ENCODE measurements around the gene FAM180B. TPM values are rescaled to one million over a fixed set of nuclear protein-coding genes. Genes with fewer than 3 reads are reported as not detected.

The FAM180B gene
- total RNA-seq, 1 donor: not detected

DNA sequence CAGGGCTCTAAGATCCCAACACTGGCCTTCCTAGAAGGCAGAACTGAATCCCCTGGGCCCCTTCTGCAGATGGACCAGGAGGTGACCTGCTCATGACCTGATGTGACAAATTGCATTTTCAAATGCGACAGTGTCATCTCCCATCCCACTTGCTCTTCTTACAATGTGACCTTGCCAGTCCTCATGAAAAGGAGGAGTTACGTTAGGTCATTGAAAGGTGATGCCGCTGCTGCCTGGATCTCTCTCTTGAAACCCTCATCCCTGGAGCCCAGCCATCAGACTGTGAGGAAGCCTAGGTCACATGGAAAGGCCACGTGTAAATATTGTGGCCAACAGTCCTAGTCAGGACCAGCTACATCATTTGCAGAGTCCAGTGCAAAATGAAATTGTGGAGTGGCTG lies 13.4 kb downstream of the FAM180B start:
- peaks cover 11% of the 10 kb centered on the region for H3K27me3 ChIP-seq (ENCODE audit: insufficient read depth, low read length)
- peaks cover 4% of the 10 kb centered on the region for H3K4me1 ChIP-seq (ENCODE audit: insufficient read depth, low read length)
- no peaks in the 10 kb centered on the region for H4K20me1 ChIP-seq (ENCODE audit: insufficient read depth, low read length)
- no peak overlapping the region for H3K27ac ChIP-seq (ENCODE audit: low read depth, low read length)
- H3K36me3 ChIP-seq (ENCODE audit: insufficient read depth, low read length): no peaks in the 10 kb centered on the region
- no peak overlapping the region for H3K4me2 ChIP-seq (ENCODE audit: insufficient read depth, low read length)
- DNase-seq (ENCODE audit: insufficient read length, low spot score, missing footprints): peak; percentile 29
- TF ChIP-seq, protein P1, sequence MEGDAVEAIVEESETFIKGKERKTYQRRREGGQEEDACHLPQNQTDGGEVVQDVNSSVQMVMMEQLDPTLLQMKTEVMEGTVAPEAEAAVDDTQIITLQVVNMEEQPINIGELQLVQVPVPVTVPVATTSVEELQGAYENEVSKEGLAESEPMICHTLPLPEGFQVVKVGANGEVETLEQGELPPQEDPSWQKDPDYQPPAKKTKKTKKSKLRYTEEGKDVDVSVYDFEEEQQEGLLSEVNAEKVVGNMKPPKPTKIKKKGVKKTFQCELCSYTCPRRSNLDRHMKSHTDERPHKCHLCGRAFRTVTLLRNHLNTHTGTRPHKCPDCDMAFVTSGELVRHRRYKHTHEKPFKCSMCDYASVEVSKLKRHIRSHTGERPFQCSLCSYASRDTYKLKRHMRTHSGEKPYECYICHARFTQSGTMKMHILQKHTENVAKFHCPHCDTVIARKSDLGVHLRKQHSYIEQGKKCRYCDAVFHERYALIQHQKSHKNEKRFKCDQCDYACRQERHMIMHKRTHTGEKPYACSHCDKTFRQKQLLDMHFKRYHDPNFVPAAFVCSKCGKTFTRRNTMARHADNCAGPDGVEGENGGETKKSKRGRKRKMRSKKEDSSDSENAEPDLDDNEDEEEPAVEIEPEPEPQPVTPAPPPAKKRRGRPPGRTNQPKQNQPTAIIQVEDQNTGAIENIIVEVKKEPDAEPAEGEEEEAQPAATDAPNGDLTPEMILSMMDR (IDR thresholded peaks at IDR 0.05; ENCODE audit: extremely low read depth, low read depth, low read length): no peak
- no peak overlapping the region for H3K4me3 ChIP-seq (ENCODE audit: insufficient read depth, low read length)
- no peak overlapping the region for H2AFZ ChIP-seq (ENCODE audit: low read length)
- H3K79me2 ChIP-seq (ENCODE audit: insufficient read depth, low read length): no peaks in the 10 kb centered on the region
- H3K9me3 ChIP-seq (ENCODE audit: low read depth, low read length): no peaks in the 10 kb centered on the region

DNA sequence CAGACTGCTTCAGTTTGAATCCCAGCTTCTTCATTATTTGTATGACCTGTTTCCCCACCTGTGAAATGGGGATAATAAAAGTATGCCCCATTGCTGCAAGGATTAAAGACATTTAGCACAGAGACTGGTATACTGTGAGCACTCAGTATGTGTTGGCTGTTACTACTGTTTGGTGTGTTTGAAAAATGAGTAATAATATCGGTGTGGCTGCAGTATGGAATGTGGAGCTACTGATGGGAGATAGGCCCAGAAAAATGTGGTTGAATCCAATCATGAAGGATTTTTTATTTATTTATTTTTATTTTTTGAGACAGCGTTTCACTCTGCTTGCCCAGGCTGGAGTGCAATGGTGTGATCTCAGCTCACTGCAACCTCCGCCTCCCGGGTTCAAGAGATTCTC lies 16.8 kb downstream of the FAM180B start:
- Histone ChIP-seq H3K27me3 (ENCODE audit: insufficient read depth, low read length) (no peaks in the 10 kb centered on the region), H3K36me3 (ENCODE audit: insufficient read depth, low read length) (no peaks in the 10 kb centered on the region), H3K27ac (ENCODE audit: low read depth, low read length) (no peak overlapping the region), H3K4me1 (ENCODE audit: insufficient read depth, low read length) (peaks cover 28% of the 10 kb centered on the region), H2AFZ (ENCODE audit: low read length) (no peak overlapping the region), H4K20me1 (ENCODE audit: insufficient read depth, low read length) (no peaks in the 10 kb centered on the region), H3K4me3 (ENCODE audit: insufficient read depth, low read length) (no peak overlapping the region), H3K79me2 (ENCODE audit: insufficient read depth, low read length) (no peaks in the 10 kb centered on the region), H3K9me3 (ENCODE audit: low read depth, low read length) (no peaks in the 10 kb centered on the region), H3K4me2 (ENCODE audit: insufficient read depth, low read length) (no peak overlapping the region)
- TF ChIP-seq, protein P1 (IDR thresholded peaks at IDR 0.05; ENCODE audit: extremely low read depth, low read depth, low read length): no peak
- DNase-seq (ENCODE audit: insufficient read length, low spot score, missing footprints): peak; percentile 92

DNA sequence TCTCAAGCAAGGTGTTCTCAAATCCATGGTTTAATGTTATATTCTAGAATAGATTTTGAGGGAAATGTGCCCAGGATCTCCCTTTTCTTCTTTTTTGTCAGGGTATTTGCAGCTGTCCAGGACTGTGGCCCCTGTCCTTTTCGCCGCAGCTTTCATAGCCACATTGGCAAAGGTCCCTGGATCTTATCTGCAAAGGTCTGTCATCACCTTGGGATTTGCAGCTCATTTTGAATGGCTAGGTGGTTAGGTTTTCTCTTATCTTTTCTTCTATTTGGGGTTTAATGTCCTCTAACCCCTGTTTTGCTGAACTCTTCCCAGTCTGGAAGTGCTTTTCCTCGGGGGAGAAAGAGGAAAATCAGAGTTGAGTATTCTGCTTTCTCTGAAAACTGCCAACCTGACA lies 19.4 kb downstream of the FAM180B start:
- no peaks in the 10 kb centered on the region for H3K27me3 ChIP-seq (ENCODE audit: insufficient read depth, low read length)
- no peaks in the 10 kb centered on the region for H3K79me2 ChIP-seq (ENCODE audit: insufficient read depth, low read length)
- no peak overlapping the region for H2AFZ ChIP-seq (ENCODE audit: low read length)
- H3K4me1 ChIP-seq (ENCODE audit: insufficient read depth, low read length): peaks cover 30% of the 10 kb centered on the region
- H3K9me3 ChIP-seq (ENCODE audit: low read depth, low read length): no peaks in the 10 kb centered on the region
- no peak overlapping the region for H3K27ac ChIP-seq (ENCODE audit: low read depth, low read length)
- TF ChIP-seq, protein P1 (IDR thresholded peaks at IDR 0.05; ENCODE audit: extremely low read depth, low read depth, low read length): no peak
- no peak overlapping the region for H3K4me2 ChIP-seq (ENCODE audit: insufficient read depth, low read length)
- no peak for DNase-seq (ENCODE audit: insufficient read length, low spot score, missing footprints)
- no peak overlapping the region for H3K4me3 ChIP-seq (ENCODE audit: insufficient read depth, low read length)
- H4K20me1 ChIP-seq (ENCODE audit: insufficient read depth, low read length): no peaks in the 10 kb centered on the region
- H3K36me3 ChIP-seq (ENCODE audit: insufficient read depth, low read length): no peaks in the 10 kb centered on the region

DNA sequence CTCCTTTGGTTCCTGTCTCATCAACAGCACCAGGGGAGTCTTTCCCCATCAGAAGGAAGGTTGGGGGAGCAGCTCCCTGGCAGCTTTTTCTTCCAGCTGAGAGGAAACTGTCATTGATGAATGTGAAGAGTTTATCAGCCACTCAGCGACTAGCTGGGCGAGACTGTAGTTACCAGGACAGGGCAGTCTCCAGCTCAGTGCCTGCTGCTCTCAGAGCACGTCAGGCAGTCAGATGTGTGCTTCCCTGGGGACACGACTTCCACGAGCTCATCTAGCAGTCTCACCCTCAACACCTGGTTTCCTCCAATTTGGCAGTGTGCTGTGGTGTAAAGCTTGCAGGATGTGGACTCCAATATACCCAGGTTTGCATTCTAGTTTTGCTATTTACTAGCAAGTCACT lies 20.3 kb downstream of the FAM180B start:
- Histone ChIP-seq H3K4me1 (ENCODE audit: insufficient read depth, low read length) (peaks cover 30% of the 10 kb centered on the region), H2AFZ (ENCODE audit: low read length) (no peak overlapping the region), H3K36me3 (ENCODE audit: insufficient read depth, low read length) (no peaks in the 10 kb centered on the region), H3K4me3 (ENCODE audit: insufficient read depth, low read length) (no peak overlapping the region), H3K27me3 (ENCODE audit: insufficient read depth, low read length) (no peaks in the 10 kb centered on the region), H3K27ac (ENCODE audit: low read depth, low read length) (peak overlapping the region; percentile 82), H3K4me2 (ENCODE audit: insufficient read depth, low read length) (peak overlapping the region; percentile 67), H3K79me2 (ENCODE audit: insufficient read depth, low read length) (no peaks in the 10 kb centered on the region), H4K20me1 (ENCODE audit: insufficient read depth, low read length) (no peaks in the 10 kb centered on the region), H3K9me3 (ENCODE audit: low read depth, low read length) (no peaks in the 10 kb centered on the region)
- TF ChIP-seq, protein P1 (IDR thresholded peaks at IDR 0.05; ENCODE audit: extremely low read depth, low read depth, low read length): no peak
- DNase-seq (ENCODE audit: insufficient read length, low spot score, missing footprints): peak; percentile 92

Data from osteoblast (primary cell).